ENCODE data around the gene NTNG1.

NTNG1 gene

GRCh38 chr1:107526524-107527198 is 385.8 kb downstream of the NTNG1 start:
- no peak for DNase-seq

- no peak for DNase-seq
Observed at GRCh38 chr1:107529511-107530149, 388.8 kb downstream of the NTNG1 start.

GRCh38 chr1:107530543-107530942 is 389.7 kb downstream of the NTNG1 start:
- DNase-seq = no peak

- no peak for DNase-seq
Observed at GRCh38 chr1:107531065-107531908, 390.4 kb downstream of the NTNG1 start.

- DNase-seq = no peak
Observed at GRCh38 chr1:107532318-107532717, 391.5 kb downstream of the NTNG1 start.
